HL-60 (cell line): ENCODE measurements around the gene ZACN.

Source experiments
- CTCF ChIP-seq: IDR thresholded peaks from one replicate; pipeline ENCODE4 v1.5.1; 2011; ENCODE audit warnings: low read length, control low read depth, inconsistent platforms; ENCODE audit not compliant: insufficient read depth
- POLR2AphosphoS5 ChIP-seq: IDR thresholded peaks from 2 replicates; pipeline ENCODE4 v1.6.1; 2012; ENCODE audit warnings: low read depth

GRCh38 chr17:76049836-76050537, 29.0 kb upstream of the ZACN start:
- TF ChIP-seq CTCF (no peak), POLR2AphosphoS5 (no peak)
